Smooth muscle cell (in vitro differentiated cells): Measurements from ENCODE around the gene TMEM161A. TPM values are rescaled to one million over a fixed set of nuclear protein-coding genes. Genes with fewer than 3 reads are reported as not detected.
"Not testable (repeated sequence)": the region's sequence is repeated elsewhere in the genome, so short reads cannot be mapped to it uniquely, and the experiment has no call there.

Experiments
- DNase-seq: peaks from one replicate; lab custom pipeline; 2025; ENCODE audit not compliant: unreplicated experiment; lab: John Stamatoyannopoulos, UW
- H2AFZ ChIP-seq: fragments of 200-600 bp; sonication (generic); 2 replicates; pipeline ENCODE4 v1.6.0; 2016; ENCODE audit warnings: antibody characterized with exemption, low read depth, mild to moderate bottlenecking
- H3F3A ChIP-seq: fragments of 200-600 bp; sonication (generic); 2 replicates; pipeline ENCODE4 v1.6.0; 2017; ENCODE audit warnings: antibody characterized with exemption, low read depth
- H3K27ac ChIP-seq: fragments of 200-600 bp; sonication (generic); 2 replicates; pipeline ENCODE4 v1.5.1; 2016; ENCODE audit warnings: low read depth, mild to moderate bottlenecking
- H3K27me3 ChIP-seq: fragments of 200-600 bp; sonication (generic); 2 replicates; pipeline ENCODE4 v1.6.1; 2016; ENCODE audit warnings: low read depth, mild to moderate bottlenecking
- H3K36me3 ChIP-seq: fragments of 200-600 bp; sonication (generic); 2 replicates; pipeline ENCODE4 v1.5.1; 2016; ENCODE audit warnings: low read depth
- H3K4me1 ChIP-seq: fragments of 200-600 bp; sonication (generic); 2 replicates; pipeline ENCODE4 v1.5.1; 2016; ENCODE audit warnings: low read depth
- H3K4me2 ChIP-seq: fragments of 200-600 bp; sonication (generic); 2 replicates; pipeline ENCODE4 v1.6.0; 2016; ENCODE audit warnings: mild to moderate bottlenecking
- H3K4me3 ChIP-seq: fragments of 200-600 bp; sonication (generic); 2 replicates; pipeline ENCODE4 v1.5.1; 2016; ENCODE audit warnings: mild to moderate bottlenecking
- H3K79me2 ChIP-seq: fragments of 200-600 bp; sonication (generic); 2 replicates; pipeline ENCODE4 v1.6.0; 2016; ENCODE audit warnings: low read depth, mild to moderate bottlenecking
- H3K9ac ChIP-seq: fragments of 200-600 bp; sonication (generic); 2 replicates; pipeline ENCODE4 v1.6.0; 2016; ENCODE audit warnings: low read depth
- H3K9me3 ChIP-seq: fragments of 200-600 bp; sonication (generic); replicated peaks from 2 replicates; pipeline ENCODE4 v1.5.1; 2016; ENCODE audit warnings: low read depth
- H4K20me1 ChIP-seq: fragments of 200-600 bp; sonication (generic); 2 replicates; pipeline ENCODE4 v1.6.0; 2016; ENCODE audit warnings: low read depth
- CTCF ChIP-seq: fragments of 200-600 bp; sonication (generic); IDR thresholded peaks from 2 replicates; pipeline ENCODE4 v1.5.1; 2017; ENCODE audit warnings: borderline replicate concordance, mild to moderate bottlenecking, antibody characterized with exemption; ENCODE audit not compliant: insufficient read depth, poor library complexity, severe bottlenecking
- WGBS: methylation state at CpG from one replicate; pipeline ENCODE4 v1.1.7; 2016; ENCODE audit warnings: low lambda C conversion rate; 5-methylcytosine and 5-hydroxymethylcytosine counted together
- polyA plus RNA-seq: library from polyadenylated mRNA; unstranded; fragments of >200 nt; fragmentation: Nextera tagmentation; extraction: Ambion mirVana; gene quantifications from 2 replicates; pipeline ENCODE4 v1.2.1, GENCODE V29; 2016
- total RNA-seq: library from RNA; depleted of rRNA; stranded (reverse); fragments of >200 nt; gene quantifications from 2 replicates; pipeline ENCODE4 v1.2.3, GENCODE V29; 2014

Gene TMEM161A
- total and polyA plus RNA-seq, 2 experiments from 2014 or later: 30.3 to 47.8 TPM

DNA sequence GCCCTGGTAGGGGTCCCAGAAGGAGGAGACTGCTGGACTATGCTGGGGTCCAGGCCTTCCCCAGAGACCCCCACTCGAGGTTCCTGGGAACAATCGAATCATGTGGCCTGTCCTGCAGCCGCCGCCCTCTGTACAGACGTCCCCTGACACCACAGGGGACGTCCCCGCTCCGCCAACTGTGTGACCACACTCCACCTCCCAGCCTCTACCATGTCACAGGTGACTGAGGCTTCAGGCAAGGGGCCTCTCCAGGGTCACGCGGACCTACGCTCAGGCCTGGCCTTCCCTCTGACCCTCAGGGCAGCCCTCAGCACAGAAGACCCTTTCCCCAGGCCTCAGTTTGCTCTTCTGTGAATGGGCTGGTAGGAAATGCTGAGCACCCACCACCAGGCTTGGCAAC is 13.1 kb upstream of the TMEM161A start:
- H3K4me3 ChIP-seq: no peak overlapping the region
- H3K4me2 ChIP-seq: no peak overlapping the region
- 92% methylated on average over 11 of the region's 11 CpGs for WGBS
- no peak overlapping the region for H2AFZ ChIP-seq
- no peaks in the 10 kb centered on the region for H3K36me3 ChIP-seq
- no peaks in the 10 kb centered on the region for H3K27me3 ChIP-seq
- no peaks in the 10 kb centered on the region for H4K20me1 ChIP-seq
- H3F3A ChIP-seq: no peaks in the 10 kb centered on the region
- H3K9me3 ChIP-seq: no peaks in the 10 kb centered on the region
- no peak for TF ChIP-seq CTCF
- no peaks in the 10 kb centered on the region for H3K79me2 ChIP-seq
- no peak overlapping the region for H3K27ac ChIP-seq
- DNase-seq: no peak
- H3K9ac ChIP-seq: no peak overlapping the region
- no peaks in the 10 kb centered on the region for H3K4me1 ChIP-seq

DNA sequence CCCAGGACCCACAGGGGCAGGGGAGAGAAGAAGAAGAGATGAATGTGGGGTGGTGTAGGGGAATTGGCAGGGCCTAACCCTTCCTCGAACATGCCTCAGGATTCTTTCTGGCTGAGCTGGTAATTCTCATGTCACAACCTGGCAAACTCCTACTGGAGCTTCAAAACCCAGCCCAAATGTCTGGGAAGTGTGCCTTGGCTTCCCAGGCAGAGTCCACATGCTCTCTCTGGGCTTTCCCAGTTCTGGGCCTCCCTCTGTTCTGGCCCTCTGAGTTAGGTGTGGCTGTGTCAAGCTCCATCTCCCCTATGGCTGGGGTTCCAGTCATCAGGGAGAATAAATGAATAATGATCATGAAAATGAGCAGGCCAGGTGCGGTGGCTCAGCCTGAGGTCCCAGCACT is 11.2 kb upstream of the TMEM161A start:
- no peak overlapping the region for H2AFZ ChIP-seq
- H4K20me1 ChIP-seq: no peaks in the 10 kb centered on the region
- no peaks in the 10 kb centered on the region for H3K27me3 ChIP-seq
- no peak overlapping the region for H3K27ac ChIP-seq
- WGBS: 100% methylated on average over 2 of the region's 2 CpGs
- no peak for DNase-seq
- no peak overlapping the region for H3K9ac ChIP-seq
- TF ChIP-seq CTCF: no peak
- H3K79me2 ChIP-seq: no peaks in the 10 kb centered on the region
- H3K4me2 ChIP-seq: no peak overlapping the region
- no peaks in the 10 kb centered on the region for H3K36me3 ChIP-seq
- H3K9me3 ChIP-seq: no peaks in the 10 kb centered on the region
- H3K4me1 ChIP-seq: no peaks in the 10 kb centered on the region
- no peak overlapping the region for H3K4me3 ChIP-seq
- H3F3A ChIP-seq: no peaks in the 10 kb centered on the region

- H3K79me2 ChIP-seq, H3K9ac ChIP-seq, H3K27ac ChIP-seq, H3K4me1 ChIP-seq, H3F3A ChIP-seq, H3K4me2 ChIP-seq, H3K27me3 ChIP-seq, H4K20me1 ChIP-seq, H3K4me3 ChIP-seq, DNase-seq, H2AFZ ChIP-seq, H3K36me3 ChIP-seq, H3K9me3 ChIP-seq: not testable (repeated sequence)
- WGBS: 96% methylated on average over 8 of the region's 8 CpGs
Measured at GRCh38 chr19:19148504-19148903, 10.2 kb upstream of the TMEM161A start.

DNA sequence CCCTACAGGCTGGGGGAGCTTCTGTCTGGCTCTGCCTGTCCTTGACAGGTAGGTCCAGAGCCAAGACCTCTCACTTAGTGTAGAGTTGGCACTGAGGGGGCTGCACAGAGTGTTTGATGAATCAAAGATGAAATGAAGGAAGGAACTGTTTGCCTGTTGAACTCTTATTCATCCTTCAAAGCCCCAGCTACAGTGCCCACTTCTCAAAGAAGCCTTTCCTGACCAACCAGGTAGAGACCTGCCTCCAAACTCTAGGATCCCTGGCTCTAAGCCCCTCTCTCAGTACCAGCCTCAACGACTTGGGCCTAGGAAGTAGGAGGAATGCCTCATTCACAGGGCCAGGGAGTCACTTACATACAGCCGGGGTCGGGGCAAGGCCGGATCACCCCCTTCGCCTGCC is 9.1 kb upstream of the TMEM161A start:
- Histone ChIP-seq H3K9ac (no peak overlapping the region), H2AFZ (no peak overlapping the region), H3K36me3 (no peaks in the 10 kb centered on the region), H3K27ac (no peak overlapping the region), H3K79me2 (no peaks in the 10 kb centered on the region), H3K4me3 (no peak overlapping the region), H3K4me1 (no peaks in the 10 kb centered on the region), H3K27me3 (no peaks in the 10 kb centered on the region), H3K4me2 (no peak overlapping the region), H3F3A (no peaks in the 10 kb centered on the region), H4K20me1 (no peaks in the 10 kb centered on the region), H3K9me3 (no peaks in the 10 kb centered on the region)
- no peak for TF ChIP-seq CTCF
- WGBS: 92% methylated on average over 5 of the region's 5 CpGs
- no peak for DNase-seq
